MCF 10A (cell line): ENCODE data around the gene LAMC1. TPM values are rescaled to one million over a fixed set of nuclear protein-coding genes. Genes with fewer than 3 reads are reported as not detected.

Source experiments
- BruUV-seq: library from RNA; stranded (reverse); fragments of 400-500 nt; replicated peaks from 2 replicates; lab custom pipeline; 2021; lab: Mats Ljungman, UMichigan
- CTCF ChIA-PET: fragments of 300-600 bp; sonication (Branson Sonifier 250); formaldehyde crosslinking; extraction: SDS; loops from one replicate; lab custom pipeline; 2021; ENCODE audit warnings: antibody characterized with exemption, inconsistent platforms; lab: Yijun Ruan, JAX
- POLR2A ChIA-PET: fragments of 300-600, 350-650 bp; sonication (Branson Sonifier 250); formaldehyde crosslinking; extraction: SDS; loops from one replicate; lab custom pipeline; 2020; ENCODE audit warnings: antibody characterized with exemption, inconsistent platforms; lab: Yijun Ruan, JAX
- DNase-seq: peaks from one replicate; pipeline ENCODE4 v3.0.0-alpha.2; 2018; ENCODE audit not compliant: unreplicated experiment
- H3K27ac Mint-ChIP-seq: one replicate; pipeline ENCODE4 v1.8.0; 2022; ENCODE audit warnings: mild to moderate bottlenecking, low read depth, mixed read lengths; ENCODE audit not compliant: unreplicated experiment
- H3K27me3 Mint-ChIP-seq: one replicate; pipeline ENCODE4 v1.8.0; 2022; ENCODE audit warnings: mixed read lengths; ENCODE audit not compliant: insufficient read depth, unreplicated experiment
- H3K36me3 Mint-ChIP-seq: one replicate; pipeline ENCODE4 v1.8.0; 2022; ENCODE audit warnings: mild to moderate bottlenecking, moderate library complexity, mixed read lengths; ENCODE audit not compliant: insufficient read depth, unreplicated experiment
- H3K4me1 Mint-ChIP-seq: one replicate; pipeline ENCODE4 v1.8.0; 2022; ENCODE audit warnings: mixed read lengths; ENCODE audit not compliant: insufficient read depth, unreplicated experiment
- H3K4me3 Mint-ChIP-seq: one replicate; pipeline ENCODE4 v1.8.0; 2022; ENCODE audit warnings: mild to moderate bottlenecking, moderate library complexity, mixed read lengths; ENCODE audit not compliant: unreplicated experiment
- H3K9me3 Mint-ChIP-seq: one replicate; pipeline ENCODE4 v1.8.0; 2022; ENCODE audit warnings: mixed read lengths; ENCODE audit not compliant: unreplicated experiment
- CTCF ChIP-seq: fragments of 200-600 bp; IDR thresholded peaks from one replicate; pipeline ENCODE4 v1.8.0; 2022; ENCODE audit warnings: antibody characterized with exemption, mild to moderate bottlenecking; ENCODE audit not compliant: unreplicated experiment
- intact Hi-C: fragments of 100-400 bp; cut with micrococcal nuclease; formaldehyde crosslinking; loops from 2 replicates; pipeline ENCODE4 v1.14.1; 2022
- total RNA-seq: library from RNA; stranded (reverse); gene quantifications from 2 replicates; pipeline ENCODE4 v1.2.3, GENCODE V29; 2022

The LAMC1 gene
- total RNA-seq, 1 experiment from 2014 or later, result 179 TPM

- H3K27me3 Mint-ChIP-seq, result no peaks in the 10 kb centered on the region
Observed at GRCh38 chr1:183105449-183105848, 82.2 kb downstream of the LAMC1 start.

GRCh38 chr1:183106166-183106565 is 82.9 kb downstream of the LAMC1 start:
- Mint-ChIP-seq H3K36me3 (peaks cover 73% of the 10 kb centered on the region), H3K9me3 (no peaks in the 10 kb centered on the region), H3K27me3 (no peaks in the 10 kb centered on the region), H3K4me1 (peaks cover 14% of the 10 kb centered on the region), H3K4me3 (no peak overlapping the region), H3K27ac (no peak overlapping the region)
- intact Hi-C loops, result no loop called here
- CTCF ChIA-PET, result interaction anchor here (0.6 to 1.6 kb wide), 9 partner anchors 11 to 1160 kb away, joined by 3 to 6 read pairs (median 3); no protein-coding TSS in a partner anchor
- no peak for TF ChIP-seq CTCF
- POLR2A ChIA-PET, result interaction anchor here (0.6 to 1.8 kb wide), 9 partner anchors 9 to 163 kb away, joined by 3 to 6 read pairs (median 3); no protein-coding TSS in a partner anchor
- DNase-seq, result no peak
- no TSS peak for BruUV-seq

More at GRCh38 chr1:183105449-183105848, 82.2 kb downstream of the LAMC1 start:
- DNase-seq, result no peak
- Mint-ChIP-seq H3K9me3 (no peaks in the 10 kb centered on the region), H3K36me3 (peaks cover 65% of the 10 kb centered on the region), H3K4me3 (no peak overlapping the region), H3K27ac (no peak overlapping the region), H3K4me1 (peaks cover 14% of the 10 kb centered on the region)
- CTCF ChIA-PET, result interaction anchor here (0.6 to 1.6 kb wide), 8 partner anchors 21 to 130 kb away, joined by 3 to 6 read pairs (median 4); no protein-coding TSS in a partner anchor
- BruUV-seq, result no TSS peak
- intact Hi-C loops, result no loop called here
- TF ChIP-seq CTCF, result no peak
- POLR2A ChIA-PET, result interaction anchor here (0.6 to 1.8 kb wide), 9 partner anchors 8 to 143 kb away, joined by 3 to 6 read pairs (median 3); no protein-coding TSS in a partner anchor

- DNase-seq, result no peak
- Mint-ChIP-seq H3K36me3 (peaks cover 77% of the 10 kb centered on the region), H3K27me3 (no peaks in the 10 kb centered on the region), H3K27ac (no peak overlapping the region), H3K4me3 (no peak overlapping the region), H3K4me1 (peaks cover 9% of the 10 kb centered on the region), H3K9me3 (no peaks in the 10 kb centered on the region)
- CTCF ChIA-PET, result interaction anchor here (0.6 to 1.6 kb wide), 5 partner anchors 12 to 1160 kb away, joined by 3 to 6 read pairs (median 3); no protein-coding TSS in a partner anchor
- BruUV-seq, result no TSS peak
- POLR2A ChIA-PET, result interaction anchor here (0.7 to 1.8 kb wide), 6 partner anchors 9 to 164 kb away, joined by 3 to 5 read pairs (median 3); no protein-coding TSS in a partner anchor
- TF ChIP-seq CTCF, result no peak
- intact Hi-C loops, result no loop called here
Observed at GRCh38 chr1:183106746-183107145, 83.5 kb downstream of the LAMC1 start.

- no peak overlapping the region for H3K4me3 Mint-ChIP-seq
- ChIA-PET POLR2A (interaction anchor here (0.8 to 1.0 kb wide), 3 partner anchors 27 to 132 kb away, joined by 3 read pairs; no protein-coding TSS in a partner anchor), CTCF (interaction anchor here (0.9 to 1.7 kb wide), 2 partner anchors 15 to 22 kb away, joined by 3 to 9 read pairs; no protein-coding TSS in a partner anchor)
- H3K36me3 Mint-ChIP-seq, result peaks cover 69% of the 10 kb centered on the region
- no TSS peak for BruUV-seq
- no peak for TF ChIP-seq CTCF
- H3K9me3 Mint-ChIP-seq, result no peaks in the 10 kb centered on the region
- H3K27me3 Mint-ChIP-seq, result no peaks in the 10 kb centered on the region
- H3K27ac Mint-ChIP-seq, result peak overlapping the region; percentile 2
- intact Hi-C loops, result no loop called here
- DNase-seq, result no peak
- H3K4me1 Mint-ChIP-seq, result peaks cover 3% of the 10 kb centered on the region
Observed at GRCh38 chr1:183110326-183110880, 87.2 kb downstream of the LAMC1 start.
